HG02973 (cell line): ENCODE data around the gene TMEM164.
A peak's percentile ranks its signal among the peaks of the same experiment; 100 is the strongest.
"Not testable (repeated sequence)": the region's sequence is repeated elsewhere in the genome, so short reads cannot be mapped to it uniquely, and the experiment has no call there.

Experiments
- ATAC-seq: cut with Tn5 transposase; IDR thresholded peaks from one replicate; pipeline ENCODE4 v1.9.1; 2021; ENCODE audit warnings: moderate library complexity; ENCODE audit not compliant: unreplicated experiment

The TMEM164 gene

DNA sequence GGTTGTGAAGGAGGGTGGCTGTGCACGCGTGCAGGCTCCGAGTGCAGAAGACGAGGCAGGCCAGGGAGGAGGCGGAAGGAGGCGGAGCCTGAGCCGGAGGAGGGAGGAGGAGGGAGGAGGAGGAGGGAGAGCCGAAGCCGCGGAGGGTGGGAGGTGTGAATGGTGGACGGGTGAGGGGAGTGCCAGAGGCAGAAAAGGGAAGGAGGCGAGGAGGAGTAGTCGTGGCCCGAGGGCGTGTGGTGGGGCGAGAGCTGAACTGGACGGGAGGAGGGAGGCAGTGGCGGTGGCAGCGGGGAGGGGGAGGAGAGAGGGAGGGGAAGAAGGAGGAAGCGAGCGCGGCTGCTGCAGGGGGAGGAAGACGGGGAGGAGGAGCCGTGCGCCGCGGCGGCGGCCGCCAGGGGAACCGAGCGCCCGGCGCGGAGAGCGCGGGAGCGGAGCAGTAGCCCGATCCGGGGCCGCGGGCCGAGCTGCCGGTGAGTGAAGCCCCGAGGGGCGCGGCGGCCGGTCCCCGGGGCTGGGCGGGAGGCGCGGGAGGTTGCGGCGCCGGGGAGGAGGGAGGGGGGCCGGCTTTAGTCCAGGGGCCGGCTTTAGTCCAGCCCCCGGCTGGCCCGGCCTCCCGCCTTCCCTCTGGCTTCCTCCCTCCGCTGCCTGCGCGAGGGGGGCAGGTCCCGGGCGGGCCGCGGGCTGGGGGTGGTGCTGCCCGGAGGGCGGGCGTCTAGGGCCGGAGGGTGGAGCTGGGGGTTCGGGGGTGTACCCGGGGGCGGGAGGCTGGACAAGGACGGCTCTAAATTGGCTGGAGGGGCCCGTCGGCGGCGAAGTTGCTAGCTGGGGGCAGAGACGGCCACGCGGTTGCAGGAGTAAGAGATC, at the start of gene TMEM164:
Gene TMEM164, plus strand, starts transcription at position 815 of the 867 bp plus-strand sequence. CDS start 661 bp downstream, outside the sequence.
- peak; percentile 74 for ATAC-seq

DNA sequence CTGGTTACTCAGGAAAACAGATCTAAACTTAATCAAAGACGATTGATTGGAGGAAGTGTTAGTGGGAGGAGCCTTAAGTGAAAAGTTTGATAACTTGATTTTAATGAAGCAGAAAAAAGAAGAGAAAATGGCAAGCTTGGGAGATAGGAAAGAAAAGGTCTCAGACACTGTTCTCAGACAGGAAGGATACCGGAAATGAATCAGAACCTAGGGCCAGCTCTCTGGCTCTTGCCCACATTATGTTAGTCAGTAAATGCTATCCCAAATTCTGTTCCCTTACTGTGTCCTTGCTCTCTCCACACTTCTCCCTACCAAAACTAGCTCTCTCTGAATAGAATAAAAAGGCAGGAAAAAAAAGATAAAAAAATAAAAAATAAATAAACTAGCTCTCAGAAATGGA, 48.6 kb upstream of the TMEM164 start:
- ATAC-seq, result no peak

DNA sequence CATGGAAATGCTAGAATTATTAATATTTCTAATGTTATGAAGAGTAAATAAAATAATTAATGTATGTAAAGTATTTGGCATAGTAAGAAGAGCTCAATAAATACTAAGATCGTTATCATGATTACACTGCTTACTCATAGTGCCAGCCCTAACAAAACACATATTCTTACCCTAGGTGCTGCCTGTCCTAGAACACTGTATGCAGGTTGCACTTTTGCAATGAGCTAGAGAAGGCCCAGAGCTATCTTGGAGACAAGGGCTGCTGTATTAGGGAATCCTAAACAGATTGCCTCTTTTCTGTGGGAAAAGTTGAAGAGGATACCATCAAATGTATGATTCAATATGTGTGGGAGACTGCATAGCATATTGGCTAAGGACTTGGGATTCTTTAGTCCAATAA, 48.0 kb upstream of the TMEM164 start:
- no peak for ATAC-seq

DNA sequence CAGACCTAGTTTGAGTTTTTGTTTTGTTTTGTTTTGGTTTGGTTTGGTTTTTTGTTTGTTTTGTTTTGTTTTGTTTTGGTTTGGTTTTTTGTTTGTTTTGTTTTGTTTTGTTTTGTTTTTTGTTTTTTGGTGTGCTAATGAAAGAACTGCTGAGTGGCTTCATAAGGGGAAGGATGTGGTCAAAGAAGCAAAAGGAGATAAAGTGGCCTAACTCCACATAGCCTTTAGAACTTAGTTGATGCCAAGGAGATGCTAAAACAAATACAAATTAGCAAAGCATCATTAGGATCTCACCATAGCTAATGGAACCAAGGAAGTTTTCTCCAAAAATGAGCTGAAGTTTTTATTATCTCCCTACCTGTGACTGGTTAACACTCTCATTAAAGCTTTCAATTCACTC, 44.6 kb upstream of the TMEM164 start:
- ATAC-seq, result no peak

DNA sequence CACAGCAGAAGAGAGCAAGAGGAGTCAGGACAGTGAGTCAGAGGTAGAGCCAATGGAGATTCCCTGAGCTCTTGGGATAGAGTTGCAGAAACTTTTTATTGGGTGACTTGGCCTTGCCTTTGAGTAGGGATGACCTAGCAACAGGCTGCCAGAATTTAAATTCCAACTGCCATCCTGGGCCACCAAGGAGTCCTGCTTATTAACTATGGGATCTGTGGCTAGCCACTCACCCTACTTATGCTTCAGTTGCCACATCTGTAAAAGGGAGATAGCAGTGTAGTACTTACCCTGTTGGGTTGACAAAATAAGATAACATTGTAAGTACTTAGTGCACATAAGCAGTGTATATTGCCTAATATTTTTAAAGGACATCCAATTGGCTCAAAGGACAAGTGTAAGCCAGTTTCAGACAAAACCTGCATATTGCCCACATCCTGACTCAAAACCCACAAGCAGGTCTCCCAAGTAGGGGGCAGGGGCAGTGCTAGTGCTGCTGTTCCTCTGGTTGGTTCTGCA, 43.5 kb upstream of the TMEM164 start:
- ATAC-seq, result no peak

DNA sequence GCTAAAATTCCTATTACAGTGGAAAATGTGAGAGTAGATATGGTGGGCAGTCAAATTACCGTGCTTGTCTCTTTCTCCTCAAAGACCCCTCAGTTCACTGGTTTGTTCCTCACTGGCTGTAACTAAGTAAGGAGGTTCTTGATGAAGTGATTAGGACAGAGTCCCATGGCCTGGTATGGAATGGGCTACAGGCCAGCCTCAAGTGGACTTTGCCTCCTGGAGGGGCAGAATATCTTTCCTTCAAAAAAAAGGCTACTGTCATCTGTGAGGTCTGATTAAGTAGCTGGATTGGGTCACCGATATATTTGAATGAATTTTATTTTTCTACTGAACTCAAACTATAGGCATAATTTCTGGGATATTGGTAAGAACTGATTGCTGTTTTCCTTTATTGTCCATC, 38.5 kb upstream of the TMEM164 start:
- no peak for ATAC-seq

DNA sequence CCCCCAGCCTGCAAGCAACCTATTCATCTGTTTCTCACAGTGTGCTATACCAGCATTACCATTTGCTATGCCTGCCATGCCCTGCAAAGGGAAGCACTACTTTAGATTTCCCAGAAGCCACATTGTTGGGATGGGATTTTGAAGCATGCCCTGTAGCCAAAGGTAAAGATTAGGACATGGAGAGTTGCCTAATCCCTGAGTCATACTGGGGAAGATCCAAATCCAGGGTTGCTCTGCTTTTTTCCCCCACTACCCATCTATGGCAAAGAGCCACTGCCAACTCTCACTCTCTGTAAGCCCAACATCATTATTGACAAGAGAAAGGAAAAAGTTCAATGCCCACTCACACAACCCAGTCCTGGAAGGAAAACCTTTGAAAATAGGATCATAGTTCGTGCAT, 36.7 kb upstream of the TMEM164 start:
- no peak for ATAC-seq

DNA sequence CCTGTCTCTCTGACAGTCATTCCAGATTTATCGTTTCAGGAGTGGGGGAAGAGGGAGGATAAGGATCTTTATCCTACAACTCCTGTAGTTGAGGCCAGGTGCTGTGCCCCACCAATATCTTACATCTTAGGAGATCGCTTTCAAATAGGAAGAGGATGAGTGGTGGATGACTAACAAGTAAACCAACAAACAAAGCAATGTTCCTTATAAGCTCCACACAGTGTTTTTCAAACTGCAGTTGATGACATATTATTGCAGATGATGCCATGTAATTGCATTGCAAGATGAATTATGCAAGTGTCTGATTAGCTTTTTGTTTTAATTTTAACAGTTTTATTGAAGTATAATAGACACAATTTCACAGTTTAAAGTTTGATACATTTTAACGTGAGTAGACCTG, 35.8 kb upstream of the TMEM164 start:
- no peak for ATAC-seq

DNA sequence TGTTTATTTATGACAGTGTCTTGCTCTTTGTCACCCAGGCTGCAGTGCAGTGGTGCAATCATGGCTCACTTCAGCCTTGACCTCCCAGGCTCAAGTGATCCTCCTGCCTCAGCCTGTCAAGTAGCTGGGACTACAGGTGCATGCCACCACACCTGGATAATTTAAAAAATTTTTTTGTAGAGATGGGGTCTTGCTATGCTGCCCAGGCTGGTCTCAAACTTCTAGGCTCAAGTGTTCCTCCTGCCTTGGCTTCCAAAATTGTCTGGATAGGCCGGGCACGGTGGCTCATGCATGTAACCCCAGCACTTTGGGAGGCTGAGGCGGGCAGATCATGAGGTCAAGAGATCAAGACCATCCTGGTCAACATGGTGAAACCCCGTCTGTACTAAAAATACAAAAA, 32.1 kb upstream of the TMEM164 start:
- ATAC-seq, result not testable (repeated sequence)

DNA sequence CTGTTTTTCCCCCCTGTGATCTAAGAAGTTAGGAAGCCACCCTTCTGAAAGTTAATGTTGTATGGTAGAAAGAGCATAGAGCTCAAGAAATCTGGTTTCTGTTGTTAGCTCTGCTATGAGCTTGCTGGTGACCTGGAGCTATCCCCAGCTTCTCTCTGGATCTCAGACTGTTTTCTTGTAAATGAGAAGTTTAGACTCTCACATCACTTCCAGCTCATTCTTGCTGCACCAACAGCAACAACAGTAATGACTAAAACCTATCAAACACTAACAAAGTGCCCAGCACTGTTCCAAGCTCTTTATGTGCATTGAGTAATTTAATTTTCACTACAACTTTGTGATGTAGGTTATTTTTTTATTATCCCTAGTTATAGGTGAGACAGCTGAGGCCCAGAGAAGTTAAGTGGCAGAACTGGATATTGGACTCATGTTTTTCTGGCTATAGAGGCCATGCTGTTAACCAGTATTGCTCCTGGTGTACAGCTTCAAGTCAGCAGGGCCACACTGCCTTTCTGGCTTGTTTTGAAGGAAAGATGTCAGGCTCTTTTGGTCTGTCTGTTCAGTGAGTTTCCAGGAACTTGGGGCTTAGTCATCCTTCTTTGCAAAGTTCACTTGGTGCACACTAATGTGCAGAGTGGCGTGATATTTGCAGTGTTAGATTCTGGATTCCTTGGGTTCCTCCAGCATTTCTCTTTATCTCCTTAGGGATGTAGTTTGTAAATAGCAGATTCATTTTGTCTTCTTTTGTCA, 27.8 kb upstream of the TMEM164 start:
- no peak for ATAC-seq

DNA sequence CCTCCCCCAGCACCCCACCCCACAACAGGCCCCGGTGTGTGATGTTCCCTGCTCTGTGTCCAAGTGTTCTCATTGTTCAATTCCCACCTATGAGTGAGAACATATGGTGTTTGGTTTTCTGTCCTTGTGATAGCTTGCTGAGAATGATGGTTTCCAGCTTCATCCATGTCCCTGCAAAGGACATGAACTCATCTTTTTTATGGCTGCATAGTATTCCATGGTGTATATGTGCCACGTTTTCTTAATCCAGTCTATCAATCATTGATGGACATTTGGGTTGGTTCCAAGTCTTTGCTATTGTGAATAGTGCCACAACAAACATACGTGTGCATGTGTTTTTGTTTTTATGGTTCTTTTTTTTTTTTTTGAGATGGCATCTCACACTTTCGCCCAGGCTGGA, 17.7 kb upstream of the TMEM164 start:
- not testable (repeated sequence) for ATAC-seq

DNA sequence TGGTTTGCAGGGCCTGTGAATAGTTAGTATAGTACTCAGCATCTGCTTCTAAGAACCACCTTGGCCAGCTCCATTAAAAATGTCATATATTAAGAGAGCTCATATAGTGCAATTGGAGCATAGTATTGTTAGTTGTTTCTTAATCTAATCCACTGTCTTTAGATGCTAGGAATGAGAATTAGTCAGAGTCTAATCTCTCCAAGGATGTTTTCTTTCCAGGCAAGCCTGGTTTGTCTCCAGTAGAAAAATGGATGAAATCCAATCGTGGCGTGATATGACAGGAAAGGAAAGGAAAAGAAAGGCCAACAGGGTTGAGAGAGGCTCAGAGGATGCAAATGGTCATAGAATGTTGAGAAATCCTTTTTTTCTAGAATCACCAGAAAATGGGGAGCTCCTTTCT, 15.0 kb upstream of the TMEM164 start:
- ATAC-seq, result no peak

DNA sequence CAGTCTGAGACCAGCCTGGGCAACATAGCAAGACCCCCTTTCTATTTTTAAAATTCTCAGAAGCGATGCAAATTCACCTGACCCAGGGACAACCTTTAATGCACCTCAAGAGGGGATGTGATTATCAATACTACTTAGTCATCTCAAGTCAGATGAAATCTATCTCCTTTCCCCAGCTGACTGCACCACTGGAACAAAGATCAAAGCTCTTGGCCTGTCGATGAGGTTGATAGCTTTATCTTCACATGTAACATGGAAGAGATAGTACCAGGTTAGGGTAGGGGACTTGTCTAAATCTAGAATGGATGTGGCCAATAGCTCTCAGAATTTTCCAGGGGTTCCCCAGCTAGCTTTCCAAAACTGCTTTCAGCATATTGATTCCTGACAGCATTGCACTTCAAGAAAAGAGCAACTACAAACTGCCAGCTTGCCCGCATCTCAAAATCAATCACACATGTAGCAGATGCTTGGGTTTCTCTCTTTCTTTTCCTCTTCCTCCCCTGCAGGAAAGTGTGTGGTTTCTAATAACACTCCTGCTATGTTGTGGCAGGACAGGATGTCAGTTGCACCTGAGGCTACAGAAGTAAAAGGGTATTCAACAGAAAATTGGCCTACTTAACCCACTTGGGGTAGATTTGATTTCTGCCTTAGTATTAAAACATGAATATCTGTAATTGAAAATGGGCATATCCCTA, 12.2 kb upstream of the TMEM164 start:
- no peak for ATAC-seq

DNA sequence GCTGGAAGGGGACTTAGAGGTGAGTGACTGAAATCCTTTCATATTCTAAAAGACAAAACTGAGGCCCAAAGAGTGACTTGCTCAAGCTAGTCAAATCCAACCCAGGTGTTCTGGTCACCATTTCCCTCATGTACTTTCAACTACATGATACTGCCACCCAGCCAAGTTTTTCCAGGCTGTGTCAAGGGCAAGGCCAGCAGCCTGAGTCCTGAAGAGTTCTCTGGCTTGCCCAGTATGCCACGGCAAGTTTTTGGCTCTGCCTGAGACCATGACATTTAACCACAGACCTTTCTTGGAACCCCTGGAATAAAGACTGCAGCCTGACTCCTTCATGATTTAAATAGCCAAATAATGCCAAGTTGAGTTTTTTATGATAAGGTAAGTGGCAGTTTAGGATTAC, 10.7 kb upstream of the TMEM164 start:
- ATAC-seq, result no peak

DNA sequence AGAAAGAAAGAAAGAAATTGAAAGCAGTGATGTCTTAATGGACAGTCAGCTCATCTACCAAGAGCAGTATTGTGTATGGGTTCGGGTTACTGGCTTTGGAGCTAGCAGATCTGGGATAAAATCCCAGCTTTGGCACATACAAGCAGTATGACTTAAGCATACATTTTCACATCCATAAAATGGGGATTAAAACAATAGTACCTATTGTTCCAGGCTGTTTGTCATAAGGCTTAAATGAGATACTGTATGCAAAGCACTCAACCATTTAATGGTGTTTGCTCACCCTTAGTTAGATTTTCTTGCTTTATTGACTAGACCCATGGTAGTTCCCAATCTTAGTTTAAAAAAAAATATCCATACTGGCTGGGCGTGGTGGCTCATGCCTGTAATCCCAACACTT, 7.8 kb upstream of the TMEM164 start:
- no peak for ATAC-seq

DNA sequence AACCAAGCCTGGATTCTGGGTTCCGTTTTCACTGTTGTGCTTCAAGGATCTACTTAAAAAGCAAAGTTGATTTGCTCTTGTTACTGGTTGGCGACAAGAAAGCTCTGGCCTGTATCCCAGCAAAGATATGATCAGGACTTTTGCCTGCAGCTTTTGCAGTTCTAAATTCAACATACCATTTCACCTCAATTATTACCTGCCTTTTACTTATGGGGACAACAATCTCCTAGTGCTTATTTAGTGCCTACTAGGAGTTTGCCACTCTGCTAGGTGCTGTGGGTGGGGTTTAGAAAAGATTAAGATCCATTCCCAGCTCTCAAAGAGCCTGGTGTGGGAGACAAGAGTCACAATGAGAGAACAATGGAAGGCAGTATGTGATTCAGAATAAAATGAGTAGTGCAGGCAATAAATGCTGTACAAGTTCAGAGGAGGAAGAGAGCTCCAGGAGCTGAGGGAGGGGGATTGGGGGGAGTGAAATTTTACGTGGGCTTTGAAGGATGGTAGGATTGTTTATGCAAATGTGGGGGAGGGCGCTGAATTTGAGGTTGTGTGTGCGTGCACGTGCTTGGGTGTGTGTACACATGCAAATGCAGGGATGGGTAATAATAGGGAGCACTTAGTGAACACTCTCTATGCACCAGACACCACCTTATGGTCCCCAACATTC, 5.0 kb upstream of the TMEM164 start:
- no peak for ATAC-seq

DNA sequence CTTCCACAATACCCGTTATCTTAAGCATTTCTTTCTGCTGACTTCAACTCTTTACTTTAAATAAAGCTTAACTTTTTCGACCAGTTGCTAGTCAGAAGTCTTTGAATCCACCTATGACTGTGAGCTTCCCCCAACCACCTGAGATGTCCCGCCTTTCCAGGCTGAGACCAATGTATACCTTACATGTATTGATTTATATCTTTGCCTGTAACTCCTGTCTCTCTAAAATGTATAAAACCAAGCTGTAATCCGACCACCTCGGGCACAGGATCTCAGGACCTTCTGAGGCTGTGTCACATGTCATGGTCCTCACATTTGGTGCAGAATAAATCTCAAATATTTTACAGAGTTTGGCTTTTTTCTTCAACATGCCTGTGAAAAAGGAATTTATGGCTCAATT, 2.9 kb upstream of the TMEM164 start:
- ATAC-seq, result no peak

DNA sequence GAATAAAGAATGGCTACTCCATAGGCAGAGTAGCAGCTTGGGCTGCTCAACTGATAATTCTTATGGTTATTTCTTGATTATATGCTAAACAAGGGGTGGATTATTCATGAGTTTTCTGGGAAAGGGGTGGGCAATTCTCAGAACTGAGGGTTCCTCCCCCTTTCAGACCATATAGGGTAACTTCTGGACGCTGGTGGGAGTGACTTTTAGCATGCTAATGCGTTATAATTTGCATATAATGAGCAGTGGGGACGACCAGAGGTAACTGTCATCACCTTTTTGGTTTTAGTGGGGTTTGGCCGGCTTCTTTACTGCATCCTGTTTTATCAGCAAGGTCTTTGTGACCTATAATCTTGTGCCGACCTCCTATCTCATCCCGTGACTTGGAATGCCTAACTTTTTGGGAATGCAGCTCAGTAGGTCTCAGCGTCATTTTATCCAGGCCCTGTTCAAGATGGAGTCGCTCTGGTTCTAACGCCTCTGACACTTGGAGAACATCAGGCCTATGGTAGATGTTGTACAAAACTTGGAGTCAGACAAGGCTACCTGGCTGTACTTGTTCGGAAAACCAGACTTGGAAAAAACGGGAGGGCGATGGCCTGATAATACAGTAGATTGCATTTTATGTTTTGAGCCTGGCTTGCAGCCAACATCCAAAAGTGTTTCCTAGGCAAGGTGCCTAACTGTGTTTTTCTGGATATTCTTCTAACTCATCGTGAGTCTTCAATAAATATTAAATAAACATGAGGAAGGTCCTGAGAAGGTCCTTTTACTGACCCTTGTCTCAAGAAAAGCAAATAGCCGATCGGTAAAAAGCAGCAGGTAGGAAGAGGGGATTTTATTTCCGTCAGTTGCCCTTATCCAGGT, 1.8 kb upstream of the TMEM164 start:
- ATAC-seq, result no peak

DNA sequence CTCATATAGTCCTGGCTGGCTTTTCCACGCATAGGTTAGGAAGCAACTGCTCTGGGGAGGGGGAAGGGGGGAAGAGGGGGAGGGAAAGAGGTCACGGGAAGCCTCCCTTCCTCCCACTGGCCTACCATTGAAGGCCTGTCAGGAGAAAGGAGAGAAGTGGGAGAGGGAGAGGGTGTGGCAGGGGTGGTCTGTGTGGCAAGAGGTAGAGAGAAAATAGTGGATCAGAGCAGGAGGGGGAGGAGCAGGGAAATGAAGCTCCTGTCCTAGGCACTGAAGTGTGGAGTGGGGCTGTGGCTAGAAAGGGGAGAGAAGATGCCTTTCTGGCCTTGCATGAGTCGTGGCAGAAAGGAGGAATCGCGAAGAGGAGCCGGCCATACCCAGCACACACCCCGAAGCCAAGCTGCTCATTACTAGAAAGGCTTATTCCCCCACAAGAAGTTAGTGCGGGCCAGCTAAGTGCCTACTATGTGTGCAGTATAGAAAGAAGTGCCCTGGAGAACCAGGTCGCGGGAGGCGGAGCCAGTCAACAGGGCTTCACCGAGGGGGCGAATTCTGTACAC, 1.1 kb upstream of the TMEM164 start:
- ATAC-seq, result no peak
